CD4-positive, alpha-beta T cell treated with Interleukin-6 for 4 hours (primary cell): ENCODE measurements around the gene D2HGDH.
"Not testable (repeated sequence)": the region's sequence is repeated elsewhere in the genome, so short reads cannot be mapped to it uniquely, and the experiment has no call there.

Experiments used
- DNase-seq: peaks from one replicate; pipeline ENCODE4 v3.0.0-alpha.2; 2020; ENCODE audit warnings: mixed read lengths

The D2HGDH gene

GRCh38 chr2:241796610-241797138 lies 62.2 kb downstream of the D2HGDH start:
- no peak for DNase-seq

- no peak for DNase-seq
These were observed 63.1 kb downstream of the D2HGDH start for GRCh38 chr2:241797441-241798080.

DNA sequence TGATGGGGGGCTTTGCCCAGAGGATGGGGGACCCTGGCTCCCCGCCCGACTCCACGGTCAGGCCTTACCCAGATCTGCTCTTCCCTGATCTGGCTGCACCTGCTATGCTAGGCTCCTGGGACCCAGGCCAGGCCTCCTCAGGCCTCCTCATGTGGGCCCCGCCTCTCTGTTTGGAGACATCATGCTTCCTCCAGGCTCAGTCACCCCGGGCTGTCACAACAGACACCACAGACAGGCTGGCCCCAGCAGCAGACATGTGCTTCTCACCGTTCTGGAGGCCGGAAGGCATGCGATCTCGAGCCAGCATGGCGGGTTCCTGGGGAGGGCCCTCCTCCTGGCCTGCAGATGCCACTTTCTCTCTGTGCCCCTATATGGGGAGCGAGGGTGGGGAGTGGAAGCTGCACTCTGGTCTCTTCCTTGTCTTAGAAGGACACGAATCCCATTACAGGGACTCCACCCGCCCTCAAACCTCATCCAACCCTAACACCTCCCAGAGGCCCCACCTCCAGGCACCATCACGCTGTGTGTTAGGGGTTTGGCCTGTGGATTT lies 63.7 kb downstream of the D2HGDH start:
- no peak for DNase-seq

- no peak for DNase-seq
These were observed 64.4 kb downstream of the D2HGDH start for GRCh38 chr2:241798631-241799521.

- DNase-seq = no peak
These were observed 65.2 kb downstream of the D2HGDH start for GRCh38 chr2:241799522-241800197.

GRCh38 chr2:241800198-241800903 lies 65.9 kb downstream of the D2HGDH start:
- not testable (repeated sequence) for DNase-seq

- DNase-seq = no peak
These were observed 67.4 kb downstream of the D2HGDH start for GRCh38 chr2:241801611-241802420.

DNA sequence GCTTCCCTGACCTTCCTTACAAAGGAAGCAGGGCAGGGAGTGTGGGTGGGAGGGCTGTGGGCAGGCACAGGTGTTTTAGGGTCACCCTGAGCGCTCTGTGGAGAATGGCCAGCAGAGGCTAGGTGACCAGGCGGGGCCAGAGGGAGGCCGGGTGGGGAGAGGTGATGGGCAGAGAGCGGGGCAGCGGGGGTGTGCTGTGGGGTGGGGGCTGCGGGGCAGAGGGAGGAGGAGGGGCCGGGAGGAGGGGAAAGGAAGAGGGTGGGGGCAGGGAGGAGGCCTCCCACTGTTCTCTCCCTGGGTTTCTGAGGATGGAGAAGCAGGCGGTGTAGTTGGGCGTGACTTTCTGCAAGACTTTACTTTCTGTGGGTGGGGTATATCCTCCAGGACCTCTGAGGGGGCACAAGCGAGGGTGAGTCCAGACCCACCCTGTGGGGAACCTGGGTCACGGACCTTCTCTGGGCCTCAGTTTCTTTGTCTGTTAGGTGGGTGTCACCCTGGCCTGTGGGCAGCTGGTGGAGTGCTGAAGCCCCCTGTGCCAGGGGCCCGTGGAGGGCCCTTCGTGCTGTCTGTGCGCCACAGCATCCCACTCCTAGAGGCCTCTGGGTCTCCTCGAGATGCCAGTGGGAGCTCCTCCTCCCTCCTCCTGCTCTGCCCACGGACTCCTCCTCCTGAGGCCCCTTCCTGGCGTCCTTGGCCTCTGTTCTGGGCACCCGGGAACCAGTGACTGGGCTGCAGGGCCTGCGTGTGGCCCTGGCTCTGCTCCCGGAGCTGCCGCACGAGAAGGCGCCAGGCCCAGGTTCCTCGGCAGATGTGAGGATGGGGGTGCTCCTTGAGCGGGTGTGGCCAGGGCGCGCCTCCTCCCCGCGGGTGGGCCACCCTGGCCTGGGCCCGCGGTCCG lies 68.2 kb downstream of the D2HGDH start:
- no peak for DNase-seq

GRCh38 chr2:241803387-241804325 lies 69.2 kb downstream of the D2HGDH start:
- DNase-seq = peak; percentile 39

- DNase-seq = no peak
These were observed 70.1 kb downstream of the D2HGDH start for GRCh38 chr2:241804326-241805229.

DNA sequence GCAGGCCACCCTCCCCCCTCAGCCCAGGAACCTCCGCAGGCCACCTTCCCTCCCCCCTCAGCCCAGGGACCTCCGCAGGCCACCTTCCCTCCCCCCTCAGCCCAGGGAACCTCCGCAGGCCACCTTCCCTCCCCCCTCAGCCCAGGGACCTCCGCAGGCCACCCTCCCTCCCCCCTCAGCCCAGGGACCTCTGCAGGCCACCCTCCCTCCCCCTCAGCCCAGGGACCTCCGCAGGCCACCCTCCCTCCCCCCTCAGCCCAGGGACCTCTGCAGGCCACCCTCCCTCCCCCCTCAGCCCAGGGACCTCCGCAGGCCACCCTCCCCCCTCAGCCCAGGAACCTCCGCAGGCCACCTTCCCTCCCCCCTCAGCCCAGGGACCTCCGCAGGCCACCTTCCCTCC lies 71.8 kb downstream of the D2HGDH start:
- DNase-seq = not testable (repeated sequence)

DNA sequence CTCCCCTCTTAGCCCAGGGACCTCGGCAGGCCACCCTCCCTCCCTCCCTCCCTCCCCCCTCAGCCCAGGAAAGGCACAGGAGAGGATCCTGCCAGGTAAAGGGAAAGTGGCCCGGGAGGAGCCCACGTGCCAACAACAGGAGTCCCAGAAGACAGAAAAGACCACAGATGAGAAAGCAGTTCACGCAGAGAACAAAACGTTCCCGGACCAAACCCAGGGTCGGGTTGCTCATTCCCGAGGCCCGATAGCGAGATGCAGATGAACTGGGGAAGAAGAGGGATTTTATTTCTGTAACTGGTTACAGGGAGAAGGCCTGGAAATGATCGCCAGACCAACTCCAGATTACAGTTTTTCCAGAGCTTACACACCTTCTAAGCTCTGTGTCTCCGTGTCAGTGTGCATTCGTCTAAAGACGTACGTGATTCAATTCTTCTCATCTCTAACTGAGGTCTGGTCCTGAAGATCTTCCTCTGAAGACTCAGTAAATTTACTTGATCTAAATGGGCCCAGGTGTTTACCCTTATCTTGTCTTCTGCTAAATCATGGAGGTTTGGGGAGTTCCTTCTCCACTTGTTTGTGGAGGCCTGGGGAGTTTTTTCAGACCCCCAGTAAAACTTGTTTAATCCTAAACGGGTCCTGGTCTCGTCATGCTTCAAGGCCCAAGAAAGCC lies 73.8 kb downstream of the D2HGDH start:
- no peak for DNase-seq

- no peak for DNase-seq
These were observed 74.4 kb downstream of the D2HGDH start, which contains the start of gene NEU4 for GRCh38 chr2:241808721-241809382. TSS of gene NEU4 (plus strand) at chr2:241809193. CDS start at chr2:241814485, 5,292 bp downstream.

DNA sequence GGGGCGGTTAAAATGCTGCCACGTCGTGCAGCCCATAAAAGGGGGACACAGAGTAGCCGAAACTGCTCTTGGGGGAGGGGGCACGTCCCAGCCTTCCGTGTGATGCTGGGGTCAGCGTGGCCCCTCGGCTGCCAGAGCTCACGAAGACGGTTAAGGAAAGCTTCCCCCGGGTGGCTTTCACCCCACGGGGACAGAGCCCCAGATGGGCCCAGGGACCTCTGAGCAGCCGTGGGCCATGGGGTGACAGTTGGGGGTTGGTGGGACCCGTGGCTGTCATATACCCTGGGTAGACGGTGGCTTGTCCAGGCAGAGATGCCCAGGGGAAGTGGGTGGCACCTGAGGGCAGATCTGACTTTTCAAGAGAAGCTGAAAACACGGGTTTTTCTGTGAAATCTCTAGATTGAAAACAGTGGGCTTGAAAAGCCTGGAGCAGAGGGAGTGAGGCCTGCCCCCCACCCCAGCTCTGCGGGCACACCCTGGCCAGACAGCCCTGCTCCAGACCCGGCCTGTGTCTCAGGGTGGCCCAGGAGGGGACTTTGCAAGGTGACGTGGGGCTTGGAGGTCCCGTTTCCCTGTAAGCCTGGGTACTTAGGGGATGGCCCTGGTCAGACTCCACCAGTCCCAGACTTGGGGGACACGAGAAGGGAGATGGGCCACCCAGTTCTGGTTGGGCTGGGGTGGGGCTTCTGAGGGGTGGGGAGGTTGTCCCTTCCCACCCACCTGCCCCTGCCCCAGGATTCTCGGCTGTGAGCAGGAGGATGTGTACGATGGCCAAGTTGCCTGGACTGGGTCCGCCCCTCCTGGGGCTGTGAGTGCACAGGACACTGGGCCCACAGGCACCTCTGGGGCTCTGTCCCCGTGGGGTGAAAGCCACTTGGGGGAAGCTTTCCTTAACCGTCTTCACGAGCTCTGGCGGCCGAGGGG lies 75.2 kb downstream of the D2HGDH start:
- DNase-seq = no peak
